ENCODE results near the gene NECTIN4.

DNA sequence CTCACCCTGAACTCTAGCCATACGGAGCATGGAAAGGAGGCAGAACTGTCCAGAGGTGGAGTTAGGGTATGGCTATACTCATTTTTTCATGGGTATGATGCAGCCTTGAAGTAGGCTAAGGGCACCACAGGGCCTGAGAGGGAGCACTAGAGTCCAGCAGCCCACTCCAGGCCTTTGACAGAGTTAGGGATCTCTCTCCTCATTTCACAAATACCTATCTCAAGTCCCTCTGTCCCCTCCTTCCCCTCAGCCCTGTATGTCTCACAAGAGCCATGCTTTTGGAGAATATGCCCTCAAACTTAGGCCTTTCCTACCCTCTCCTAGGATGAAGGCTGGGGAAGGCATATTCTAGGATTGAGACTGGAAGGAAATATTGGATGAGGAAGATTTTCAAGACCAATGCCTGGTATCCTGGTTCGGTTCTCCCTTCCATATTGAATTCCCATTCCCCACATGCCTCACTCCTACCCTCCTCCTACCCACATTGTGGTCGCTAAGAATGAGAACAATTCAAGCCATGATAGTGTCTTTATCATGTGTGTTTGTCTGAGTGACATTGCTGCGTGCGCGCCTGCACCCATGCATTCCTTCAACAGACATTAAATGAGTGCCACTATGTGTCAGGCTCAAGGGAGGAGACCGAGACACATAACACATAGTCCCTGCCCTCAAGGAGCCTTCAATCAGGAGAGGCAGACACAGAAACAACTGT, 2.6 kb upstream of the NECTIN4 start:
- TF ChIP-seq CTCF (IDR thresholded peaks at IDR 0.05 in 4 of 5, conservative IDR thresholded peaks at IDR 0.05 in 1 of 5) (no peak), POLR2A (IDR thresholded peaks at IDR 0.05) (no peak)

Measured in gastrocnemius medialis (tissue), 4 donors.